GM13977 (cell line): ENCODE results near the gene RPP40.
"Not testable (repeated sequence)": the region's sequence is repeated elsewhere in the genome, so short reads cannot be mapped to it uniquely, and the experiment has no call there.

ENCODE experiments used
- DNase-seq: peaks from one replicate; pipeline ENCODE4 v3.0.0; 2012; ENCODE audit warnings: low spot score
- in situ Hi-C: fragments of 300-500 bp; cut with MboI; formaldehyde crosslinking; loops from one replicate; pipeline ENCODE4 v1.12.0; 2022; ENCODE audit warnings: low sequenced_read_pairs, low pct_unique_long_range_greater_than_20kb, mixed read lengths, inconsistent platforms; ENCODE audit not compliant: unreplicated experiment
- TF ChIP-seq, protein P1 (sequence below): IDR thresholded peaks from 2 replicates; pipeline ENCODE4 v1.5.1; 2012; ENCODE audit warnings: mild to moderate bottlenecking, control low read depth; ENCODE audit not compliant: insufficient read depth; ENCODE audit errors: extremely low read depth, missing control alignments

The RPP40 gene

GRCh38 chr6:5044866-5045265 lies 41.0 kb upstream of the RPP40 start:
- TF ChIP-seq, protein P1, sequence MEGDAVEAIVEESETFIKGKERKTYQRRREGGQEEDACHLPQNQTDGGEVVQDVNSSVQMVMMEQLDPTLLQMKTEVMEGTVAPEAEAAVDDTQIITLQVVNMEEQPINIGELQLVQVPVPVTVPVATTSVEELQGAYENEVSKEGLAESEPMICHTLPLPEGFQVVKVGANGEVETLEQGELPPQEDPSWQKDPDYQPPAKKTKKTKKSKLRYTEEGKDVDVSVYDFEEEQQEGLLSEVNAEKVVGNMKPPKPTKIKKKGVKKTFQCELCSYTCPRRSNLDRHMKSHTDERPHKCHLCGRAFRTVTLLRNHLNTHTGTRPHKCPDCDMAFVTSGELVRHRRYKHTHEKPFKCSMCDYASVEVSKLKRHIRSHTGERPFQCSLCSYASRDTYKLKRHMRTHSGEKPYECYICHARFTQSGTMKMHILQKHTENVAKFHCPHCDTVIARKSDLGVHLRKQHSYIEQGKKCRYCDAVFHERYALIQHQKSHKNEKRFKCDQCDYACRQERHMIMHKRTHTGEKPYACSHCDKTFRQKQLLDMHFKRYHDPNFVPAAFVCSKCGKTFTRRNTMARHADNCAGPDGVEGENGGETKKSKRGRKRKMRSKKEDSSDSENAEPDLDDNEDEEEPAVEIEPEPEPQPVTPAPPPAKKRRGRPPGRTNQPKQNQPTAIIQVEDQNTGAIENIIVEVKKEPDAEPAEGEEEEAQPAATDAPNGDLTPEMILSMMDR, result no peak
- in situ Hi-C loops, result no loop called here
- DNase-seq, result no peak

GRCh38 chr6:5042436-5042835 lies 38.6 kb upstream of the RPP40 start:
- DNase-seq, result no peak
- in situ Hi-C loops, result no loop called here

GRCh38 chr6:5041955-5042354 lies 38.1 kb upstream of the RPP40 start:
- DNase-seq, result no peak
- TF ChIP-seq, protein P1, result no peak
- in situ Hi-C loops, result no loop called here

More at GRCh38 chr6:5042436-5042835, 38.6 kb upstream of the RPP40 start:
- TF ChIP-seq, protein P1, result no peak

GRCh38 chr6:5036269-5036668 lies 32.4 kb upstream of the RPP40 start:
- in situ Hi-C loops, result no loop called here
- TF ChIP-seq, protein P1, result no peak
- DNase-seq, result no peak

DNA sequence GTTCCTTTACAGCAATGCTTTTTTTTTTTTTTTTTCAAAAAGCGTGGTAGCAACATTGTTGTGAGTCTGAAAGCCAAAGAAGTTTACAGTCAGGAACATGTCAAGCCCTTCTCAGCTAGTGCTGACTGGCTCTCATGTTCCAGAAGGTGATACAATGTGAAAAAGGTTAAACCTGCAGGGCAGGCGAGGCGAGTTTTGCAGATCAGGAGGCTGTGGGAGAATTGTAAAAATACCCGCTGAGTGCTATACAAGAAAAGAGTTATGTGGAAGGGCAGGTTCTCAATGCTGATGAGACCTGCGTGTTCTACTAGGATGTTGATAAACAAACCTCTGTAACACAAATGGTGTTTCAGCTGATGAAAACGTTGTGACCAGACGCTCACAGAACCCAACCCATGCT lies 30.9 kb upstream of the RPP40 start:
- in situ Hi-C loops, result no loop called here
- no peak for DNase-seq
- TF ChIP-seq, protein P1, result no peak

DNA sequence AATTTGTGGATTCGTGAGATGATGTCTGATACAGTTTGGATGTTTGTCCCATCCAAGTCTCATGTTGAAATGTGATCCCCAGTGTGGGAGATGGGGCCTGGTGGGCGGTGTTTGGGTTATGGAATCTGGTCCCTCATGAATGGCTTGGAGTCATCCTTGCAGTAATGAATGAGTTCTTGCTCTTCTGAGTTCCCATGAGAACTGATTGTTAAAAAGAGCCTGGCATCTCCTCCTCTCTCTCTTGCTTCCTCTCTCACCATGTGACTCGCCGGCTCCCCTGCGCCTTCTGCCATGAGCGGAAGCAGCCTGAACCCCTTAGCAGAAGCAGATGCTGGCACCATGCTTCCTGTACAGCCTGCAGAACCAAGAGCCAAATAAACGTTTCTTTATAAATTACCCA lies 30.5 kb upstream of the RPP40 start:
- TF ChIP-seq, protein P1, result no peak
- in situ Hi-C loops, result no loop called here
- DNase-seq, result no peak

GRCh38 chr6:5033214-5033904 lies 29.5 kb upstream of the RPP40 start:
- in situ Hi-C loops, DNase-seq: not testable (repeated sequence)

DNA sequence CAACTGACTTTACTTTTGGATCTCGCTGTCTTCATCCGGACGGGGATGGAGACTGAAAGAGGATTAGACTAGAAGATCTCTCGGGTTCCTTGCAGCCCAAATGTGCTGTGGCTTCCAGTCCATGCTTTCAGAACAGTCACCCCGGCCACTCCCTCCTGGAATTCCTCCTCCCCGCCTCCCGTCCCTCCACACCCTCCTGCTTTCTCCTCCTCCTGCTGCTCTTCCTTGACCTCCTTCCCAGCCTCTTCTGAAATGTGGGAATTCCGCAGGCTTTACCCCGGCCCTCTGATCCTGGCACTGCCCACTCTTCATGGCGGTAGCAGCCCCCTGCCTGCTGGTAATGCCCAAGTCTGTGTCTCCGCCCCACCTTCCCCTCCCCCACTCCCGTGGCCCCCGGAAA lies 28.9 kb upstream of the RPP40 start:
- DNase-seq, in situ Hi-C loops: not testable (repeated sequence)
